ENCODE data around the gene E2F2.
"Not testable (repeated sequence)": the region's sequence is repeated elsewhere in the genome, so short reads cannot be mapped to it uniquely, and the experiment has no call there.

- TF ChIP-seq CTCF, POLR2AphosphoS5, POLR2A (IDR thresholded peaks at IDR 0.05): not testable (repeated sequence)
Measured at GRCh38 chr1:23494836-23495235, 36.2 kb downstream of the E2F2 start.
